ENCODE results near the gene OVCA2. TPM values are rescaled to one million over a fixed set of nuclear protein-coding genes. Genes with fewer than 3 reads are reported as not detected.

Gene OVCA2
- total and polyA plus RNA-seq, 4 experiments from 2014 or later: 27.9 to 90.3 (median 43.2) TPM

DNA sequence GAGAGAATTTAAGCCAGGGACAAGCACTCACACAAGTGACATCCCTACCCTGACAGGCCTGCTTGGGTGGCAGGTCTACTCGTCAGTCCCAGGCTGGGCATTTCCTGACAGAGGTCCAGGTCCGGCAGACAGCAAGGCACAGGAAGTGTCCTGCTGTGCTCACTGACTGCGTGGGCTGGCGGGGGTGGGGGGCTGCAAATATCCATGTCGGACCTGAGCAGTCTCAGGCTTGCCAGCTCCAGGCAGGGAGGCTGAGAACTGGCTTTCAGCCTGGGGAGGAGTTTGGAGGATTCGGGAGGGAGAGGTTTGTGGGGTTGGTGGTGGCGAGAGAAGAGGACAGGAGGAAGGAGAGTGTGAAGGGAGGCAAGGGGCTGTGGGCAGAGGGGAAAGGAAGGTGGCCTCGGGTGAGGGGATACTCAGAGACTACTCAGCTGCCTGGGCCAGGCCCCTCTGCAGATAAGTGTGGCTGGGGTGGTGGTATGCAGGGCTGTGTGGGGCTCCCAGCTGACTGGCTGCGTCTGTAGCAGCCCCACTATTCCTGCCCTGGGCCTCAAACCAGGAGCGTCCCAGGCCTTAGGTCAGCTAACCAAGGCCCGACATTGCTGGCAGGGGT is 20.9 kb downstream of the OVCA2 start:
- peaks cover 27% of the 10 kb centered on the region for H3K36me3 ChIP-seq (ENCODE audit: insufficient read depth, low read length)
- DNase-seq: no peak
- intact Hi-C loops (cut with micrococcal nuclease): no loop called here
- Mint-ChIP-seq H3K27ac (peak overlapping the region in 2 of 7 donors; percentile 29 to 58), H3K9me3 (no peaks in the 10 kb centered on the region), H3K36me3 (peaks cover 51 to 58% of the 10 kb centered on the region in 2 donors), H3K4me3 (no peak overlapping the region), H3K27me3 (no peaks in the 10 kb centered on the region), H3K4me1 (peaks cover 5 to 13% (median 8%) of the 10 kb centered on the region in 4 donors)
- peaks cover 9% of the 10 kb centered on the region for H3K4me1 ChIP-seq (ENCODE audit: insufficient read depth, low read length)
- no peak overlapping the region for H3K4me3 ChIP-seq (ENCODE audit: low read length in 2 of 2)
- POLR2A ChIA-PET (ENCODE audit: partially characterized antibody): no interaction called here
- H3K27ac ChIP-seq (ENCODE audit: low read depth, low read length): no peak overlapping the region
- H3K9me3 ChIP-seq (ENCODE audit: control insufficient read depth in 1 of 2, low read length in 2 of 2): no peaks in the 10 kb centered on the region
- no peaks in the 10 kb centered on the region for H3K27me3 ChIP-seq (ENCODE audit: insufficient read depth, low read length)
- CTCF ChIA-PET (ENCODE audit: partially characterized antibody): no interaction called here

DNA sequence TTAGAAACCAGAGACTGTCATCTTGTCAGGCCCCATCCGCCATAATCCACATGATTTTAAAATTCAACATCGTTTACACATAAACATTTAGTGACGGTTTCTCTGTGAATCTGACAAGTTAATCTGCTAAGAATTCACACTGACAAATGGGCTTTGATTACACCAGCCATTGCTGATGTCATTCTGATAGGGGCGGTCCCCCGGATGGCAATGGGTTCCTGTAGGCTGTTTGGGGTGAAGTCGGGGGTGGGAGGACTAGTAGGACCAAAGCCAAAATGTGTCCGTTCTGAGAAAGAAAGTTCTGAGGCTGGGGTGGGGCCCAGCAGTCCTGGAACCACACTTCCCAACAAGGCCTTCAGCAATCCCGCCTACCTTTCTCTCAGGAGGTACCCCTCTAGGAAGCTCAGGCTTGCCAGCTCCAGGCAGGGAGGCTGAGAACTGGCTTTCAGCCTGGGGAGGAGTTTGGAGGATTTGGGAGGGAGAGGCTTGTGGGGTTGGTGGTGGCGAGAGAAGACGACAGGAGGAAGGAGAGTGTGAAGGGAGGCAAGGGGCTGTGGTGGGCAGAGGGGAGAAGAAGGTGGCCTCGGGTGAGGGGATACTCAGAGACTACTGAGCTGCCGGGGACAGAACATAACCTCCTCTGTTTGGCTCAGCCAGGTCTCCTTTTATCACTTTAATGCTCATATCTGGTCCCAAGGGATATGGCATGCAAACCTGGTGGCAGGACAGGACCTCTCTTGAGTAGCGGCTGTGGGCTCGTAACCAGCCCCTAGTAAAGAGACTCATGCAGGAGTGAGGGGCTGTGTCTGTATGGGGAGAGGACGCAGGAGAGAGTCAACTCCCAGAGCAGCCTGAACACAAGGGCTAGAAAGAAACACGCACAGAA is 21.7 kb downstream of the OVCA2 start:
- DNase-seq: no peak
- Mint-ChIP-seq H3K36me3 (peaks cover 57 to 65% of the 10 kb centered on the region in 2 donors), H3K27ac (peak overlapping the region in 4 of 7 donors; percentile 49 to 78 (median 72)), H3K27me3 (no peaks in the 10 kb centered on the region), H3K4me1 (peaks cover 6 to 11% (median 8%) of the 10 kb centered on the region in 4 donors), H3K4me3 (peak overlapping the region in 1 of 8 donors; percentile 30), H3K9me3 (no peaks in the 10 kb centered on the region)
- intact Hi-C loops (cut with micrococcal nuclease): no loop called here
- H3K9me3 ChIP-seq (ENCODE audit: control insufficient read depth in 1 of 2, low read length in 2 of 2): no peaks in the 10 kb centered on the region
- no peaks in the 10 kb centered on the region for H3K27me3 ChIP-seq (ENCODE audit: insufficient read depth, low read length)
- H3K27ac ChIP-seq (ENCODE audit: low read depth, low read length): no peak overlapping the region
- H3K4me1 ChIP-seq (ENCODE audit: insufficient read depth, low read length): peaks cover 12% of the 10 kb centered on the region
- H3K4me3 ChIP-seq (ENCODE audit: low read length in 2 of 2): no peak overlapping the region
- peaks cover 28% of the 10 kb centered on the region for H3K36me3 ChIP-seq (ENCODE audit: insufficient read depth, low read length)
- ChIA-PET CTCF (ENCODE audit: partially characterized antibody) (interaction anchor here (2.7 kb wide), 1 partner anchor 182 kb away, joined by 15 read pairs; no protein-coding TSS in a partner anchor), POLR2A (ENCODE audit: partially characterized antibody) (interaction anchor here (2.6 kb wide), 1 partner anchor 7 kb away, joined by 11 read pairs; no protein-coding TSS in a partner anchor)

- Mint-ChIP-seq H3K27me3 (no peaks in the 10 kb centered on the region), H3K36me3 (peaks cover 63 to 71% of the 10 kb centered on the region in 2 donors), H3K4me3 (no peak overlapping the region), H3K4me1 (peaks cover 7 to 16% (median 11%) of the 10 kb centered on the region in 4 donors), H3K27ac (peak overlapping the region in 4 of 7 donors; percentile 49 to 78 (median 72)), H3K9me3 (no peaks in the 10 kb centered on the region)
- Histone ChIP-seq H3K4me3 (ENCODE audit: low read length in 2 of 2) (no peak overlapping the region), H3K4me1 (ENCODE audit: insufficient read depth, low read length) (peaks cover 12% of the 10 kb centered on the region), H3K36me3 (ENCODE audit: insufficient read depth, low read length) (peaks cover 28% of the 10 kb centered on the region), H3K27ac (ENCODE audit: low read depth, low read length) (no peak overlapping the region), H3K9me3 (ENCODE audit: control insufficient read depth in 1 of 2, low read length in 2 of 2) (no peaks in the 10 kb centered on the region), H3K27me3 (ENCODE audit: insufficient read depth, low read length) (no peaks in the 10 kb centered on the region)
- POLR2A ChIA-PET (ENCODE audit: partially characterized antibody): interaction anchor here (2.6 kb wide), 1 partner anchor 8 kb away, joined by 11 read pairs; no protein-coding TSS in a partner anchor
- CTCF ChIA-PET (ENCODE audit: partially characterized antibody): interaction anchor here (2.7 kb wide), 1 partner anchor 181 kb away, joined by 15 read pairs; no protein-coding TSS in a partner anchor
- intact Hi-C loops (cut with micrococcal nuclease): no loop called here
- DNase-seq: no peak
Observed at GRCh38 chr17:2064147-2064489, 22.3 kb downstream of the OVCA2 start.

- Mint-ChIP-seq H3K4me3 (peak overlapping the region in 2 of 8 donors; percentile 41 to 54), H3K27me3 (no peaks in the 10 kb centered on the region), H3K9me3 (no peaks in the 10 kb centered on the region), H3K27ac (peak overlapping the region; percentile 19 to 93 (median 77)), H3K36me3 (peaks cover 65 to 73% of the 10 kb centered on the region in 2 donors), H3K4me1 (peaks cover 7 to 13% (median 8%) of the 10 kb centered on the region in 4 donors)
- ChIA-PET POLR2A (ENCODE audit: partially characterized antibody) (interaction anchor here (2.6 kb wide), 1 partner anchor 8 kb away, joined by 11 read pairs; no protein-coding TSS in a partner anchor), CTCF (ENCODE audit: partially characterized antibody) (interaction anchor here (1.7 to 2.7 kb wide), 2 partner anchors 9 to 181 kb away, joined by 6 to 15 read pairs; no protein-coding TSS in a partner anchor)
- H3K4me3 ChIP-seq (ENCODE audit: low read length in 2 of 2): no peak overlapping the region
- DNase-seq: no peak
- no peaks in the 10 kb centered on the region for H3K27me3 ChIP-seq (ENCODE audit: insufficient read depth, low read length)
- H3K27ac ChIP-seq (ENCODE audit: low read depth, low read length): no peak overlapping the region
- peaks cover 28% of the 10 kb centered on the region for H3K36me3 ChIP-seq (ENCODE audit: insufficient read depth, low read length)
- intact Hi-C loops (cut with micrococcal nuclease): no loop called here
- no peaks in the 10 kb centered on the region for H3K9me3 ChIP-seq (ENCODE audit: control insufficient read depth in 1 of 2, low read length in 2 of 2)
- peaks cover 12% of the 10 kb centered on the region for H3K4me1 ChIP-seq (ENCODE audit: insufficient read depth, low read length)
Observed at GRCh38 chr17:2064520-2064971, 22.7 kb downstream of the OVCA2 start.

GRCh38 chr17:2064980-2065785 is 23.4 kb downstream of the OVCA2 start:
- H3K27me3 Mint-ChIP-seq: no peaks in the 10 kb centered on the region
- intact Hi-C loops (cut with micrococcal nuclease): no loop called here
- ChIA-PET CTCF (ENCODE audit: partially characterized antibody) (interaction anchor here (0.7 to 2.7 kb wide), 5 partner anchors 8 to 180 kb away, joined by 3 to 15 read pairs (median 6); no protein-coding TSS in a partner anchor), POLR2A (ENCODE audit: partially characterized antibody) (interaction anchor here (2.6 kb wide), 1 partner anchor 9 kb away, joined by 11 read pairs; no protein-coding TSS in a partner anchor)
- Histone ChIP-seq H3K27me3 (ENCODE audit: insufficient read depth, low read length) (no peaks in the 10 kb centered on the region), H3K9me3 (ENCODE audit: control insufficient read depth in 1 of 2, low read length in 2 of 2) (no peaks in the 10 kb centered on the region), H3K36me3 (ENCODE audit: insufficient read depth, low read length) (peaks cover 28% of the 10 kb centered on the region), H3K4me3 (ENCODE audit: low read length in 2 of 2) (no peak overlapping the region), H3K27ac (ENCODE audit: low read depth, low read length) (no peak overlapping the region), H3K4me1 (ENCODE audit: insufficient read depth, low read length) (peaks cover 17% of the 10 kb centered on the region)
- no peaks in the 10 kb centered on the region for H3K9me3 Mint-ChIP-seq
- peak overlapping the region; percentile 19 to 93 (median 77) for H3K27ac Mint-ChIP-seq
- peaks cover 69 to 79% of the 10 kb centered on the region in 2 donors for H3K36me3 Mint-ChIP-seq
- no peak overlapping the region for H3K4me3 Mint-ChIP-seq
- peak in 3 of 5 donors; percentile 38 to 61 (median 42) for DNase-seq
- peaks cover 8 to 15% (median 12%) of the 10 kb centered on the region in 4 donors for H3K4me1 Mint-ChIP-seq

DNA sequence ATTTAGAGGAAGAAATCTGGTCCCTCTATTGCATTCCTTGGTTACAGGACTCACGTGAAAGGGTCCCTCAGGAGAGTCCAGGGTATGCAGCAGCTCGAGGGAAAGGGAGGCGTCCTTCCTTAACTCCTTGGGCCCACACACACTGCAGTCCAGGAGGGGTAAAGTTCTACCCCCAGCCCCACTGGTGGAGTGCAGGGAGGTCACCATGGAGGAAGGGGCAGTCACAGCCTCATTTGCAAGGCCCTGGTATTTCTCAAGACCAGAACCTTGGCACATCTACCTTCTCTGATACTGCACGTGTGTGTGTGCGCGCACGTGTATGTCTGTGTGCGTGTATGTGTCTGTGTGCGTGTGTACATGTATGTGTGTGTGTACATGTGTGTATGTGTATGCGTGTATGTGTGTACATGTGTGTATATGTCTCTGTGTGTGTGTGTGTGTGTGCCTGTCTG is 24.2 kb downstream of the OVCA2 start:
- Mint-ChIP-seq H3K27me3 (no peaks in the 10 kb centered on the region), H3K36me3 (peaks cover 65 to 79% of the 10 kb centered on the region in 2 donors), H3K9me3 (no peaks in the 10 kb centered on the region), H3K4me1 (peaks cover 12 to 21% (median 16%) of the 10 kb centered on the region in 4 donors), H3K4me3 (no peak overlapping the region), H3K27ac (peak overlapping the region in 5 of 7 donors; percentile 2 to 72 (median 18))
- H3K36me3 ChIP-seq (ENCODE audit: insufficient read depth, low read length): peaks cover 28% of the 10 kb centered on the region
- no peaks in the 10 kb centered on the region for H3K9me3 ChIP-seq (ENCODE audit: control insufficient read depth in 1 of 2, low read length in 2 of 2)
- ChIA-PET POLR2A (ENCODE audit: partially characterized antibody) (interaction anchor here (2.6 kb wide), 1 partner anchor 10 kb away, joined by 11 read pairs; no protein-coding TSS in a partner anchor), CTCF (ENCODE audit: partially characterized antibody) (interaction anchor here (0.7 to 2.7 kb wide), 5 partner anchors 9 to 179 kb away, joined by 3 to 15 read pairs (median 6); no protein-coding TSS in a partner anchor)
- peaks cover 25% of the 10 kb centered on the region for H3K4me1 ChIP-seq (ENCODE audit: insufficient read depth, low read length)
- intact Hi-C loops (cut with micrococcal nuclease): no loop called here
- peak in 1 of 5 donors; percentile 25 for DNase-seq
- H3K27me3 ChIP-seq (ENCODE audit: insufficient read depth, low read length): no peaks in the 10 kb centered on the region
- H3K27ac ChIP-seq (ENCODE audit: low read depth, low read length): no peak overlapping the region
- H3K4me3 ChIP-seq (ENCODE audit: low read length in 2 of 2): no peak overlapping the region

Data from CD4-positive, alpha-beta memory T cell (primary cell).